ENCODE measurements around the gene NOTCH4.

The NOTCH4 gene

DNA sequence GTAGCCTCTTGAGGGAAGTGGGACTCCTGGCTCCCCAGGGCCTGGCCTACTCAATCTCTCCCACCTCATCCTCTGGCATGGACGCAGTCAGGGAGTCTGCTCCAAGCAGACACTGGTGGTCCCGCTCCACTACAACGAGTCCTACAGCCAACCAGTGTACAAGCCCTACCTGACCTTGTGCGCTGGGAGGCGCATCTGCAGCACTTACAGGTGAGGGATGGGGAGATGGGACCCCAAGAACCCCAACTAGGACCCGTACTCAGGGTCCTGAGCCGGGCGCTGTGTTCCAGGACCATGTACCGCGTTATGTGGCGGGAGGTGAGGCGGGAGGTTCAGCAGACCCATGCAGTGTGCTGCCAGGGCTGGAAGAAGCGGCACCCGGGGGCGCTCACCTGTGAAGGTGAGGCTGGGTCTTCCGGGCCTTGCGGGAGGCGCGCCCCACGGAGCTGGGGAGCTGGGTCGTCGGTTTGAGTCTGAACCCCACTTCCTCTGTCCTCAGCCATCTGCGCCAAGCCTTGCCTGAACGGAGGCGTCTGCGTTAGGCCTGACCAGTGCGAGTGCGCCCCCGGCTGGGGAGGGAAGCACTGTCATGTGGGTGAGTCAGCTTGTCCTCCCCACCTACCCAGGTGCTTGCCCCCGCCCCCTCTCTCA lies 57.3 kb downstream of the NOTCH4 start:
- DNase-seq (ENCODE audit: low read depth in 3 of 3) = no peak

DNA sequence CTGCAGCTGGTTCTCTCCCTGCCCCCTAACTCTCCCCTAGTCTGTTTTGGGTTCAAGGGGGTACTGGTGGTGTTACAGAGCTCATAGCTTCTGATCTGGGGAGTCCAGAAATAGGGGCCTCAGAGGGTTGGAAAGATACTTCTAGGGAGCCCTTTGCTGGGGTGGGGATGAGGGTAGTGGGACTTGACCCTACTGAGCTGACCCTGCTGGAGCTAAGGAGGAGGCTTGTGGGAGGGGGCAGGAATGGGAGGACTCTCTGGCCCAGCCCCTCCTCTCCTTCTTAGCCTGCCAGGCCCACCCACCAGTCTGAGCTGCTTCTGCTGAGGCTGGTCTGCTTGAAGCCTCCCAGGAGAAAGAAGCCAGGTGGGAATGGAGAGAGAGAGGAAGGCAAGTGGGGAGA lies 59.6 kb downstream of the NOTCH4 start, which contains the start of gene EGFL8:
EGFL8 (plus strand) TSS at position 301 of the 400 bp plus-strand sequence. CDS start 1,571 bp downstream, outside the sequence.
- no peak for DNase-seq (ENCODE audit: low read depth in 3 of 3)

DNA sequence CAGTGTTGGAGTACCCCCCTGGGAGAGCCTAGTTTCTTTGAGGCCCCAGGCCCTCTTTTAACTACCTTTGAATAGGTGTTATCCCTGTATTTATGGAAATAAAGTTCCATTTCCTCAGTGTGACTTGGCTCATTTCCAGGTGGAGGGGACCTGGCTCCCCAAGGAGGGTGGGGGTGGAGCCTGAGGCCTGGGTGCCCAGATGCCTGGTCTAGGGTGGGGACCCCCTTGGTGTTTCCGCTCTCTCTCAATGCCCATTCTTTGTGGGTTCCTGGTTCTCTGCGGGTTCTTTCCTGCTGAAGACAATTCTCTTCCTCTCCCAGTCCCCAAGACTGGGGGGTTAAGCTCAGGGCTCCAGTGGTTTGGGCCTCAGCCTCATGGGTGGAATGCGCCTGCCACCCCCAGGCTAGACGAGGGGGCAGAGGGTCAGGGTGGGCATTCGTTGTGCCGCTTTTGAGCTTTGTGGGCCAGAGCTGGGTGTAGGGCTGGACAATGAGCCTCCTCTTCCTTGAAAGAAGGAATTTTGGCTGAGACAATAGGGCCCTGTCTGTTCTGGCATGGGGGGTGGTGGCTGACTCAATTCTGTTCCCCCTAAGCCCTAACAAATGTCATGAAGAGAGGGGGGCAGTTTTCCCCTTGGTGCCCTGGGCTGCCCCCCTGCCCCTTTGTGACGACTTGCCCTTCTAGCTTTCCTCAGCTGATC lies 60.2 kb downstream of the NOTCH4 start:
- no peak for DNase-seq (ENCODE audit: low read depth in 3 of 3)

DNA sequence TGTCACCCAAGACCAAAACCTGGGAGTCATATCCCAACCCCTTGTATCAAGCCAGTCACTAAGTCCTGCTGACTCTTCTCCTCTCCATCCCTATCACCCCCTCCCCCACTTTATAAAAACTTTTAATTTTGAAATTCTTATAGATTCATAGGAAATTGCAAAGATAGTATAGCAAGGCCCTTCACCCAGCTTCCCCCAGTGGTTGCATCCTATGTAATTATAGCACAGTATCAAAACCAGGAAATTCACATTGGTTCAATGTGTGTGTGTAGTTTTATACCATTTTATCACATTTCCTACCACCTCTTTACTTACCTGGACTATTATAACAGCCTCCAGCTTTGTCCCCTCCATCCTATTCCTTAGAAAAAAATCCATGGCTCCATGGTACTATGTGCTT lies 65.8 kb downstream of the NOTCH4 start:
- DNase-seq (ENCODE audit: low read depth in 3 of 3) = no peak

DNA sequence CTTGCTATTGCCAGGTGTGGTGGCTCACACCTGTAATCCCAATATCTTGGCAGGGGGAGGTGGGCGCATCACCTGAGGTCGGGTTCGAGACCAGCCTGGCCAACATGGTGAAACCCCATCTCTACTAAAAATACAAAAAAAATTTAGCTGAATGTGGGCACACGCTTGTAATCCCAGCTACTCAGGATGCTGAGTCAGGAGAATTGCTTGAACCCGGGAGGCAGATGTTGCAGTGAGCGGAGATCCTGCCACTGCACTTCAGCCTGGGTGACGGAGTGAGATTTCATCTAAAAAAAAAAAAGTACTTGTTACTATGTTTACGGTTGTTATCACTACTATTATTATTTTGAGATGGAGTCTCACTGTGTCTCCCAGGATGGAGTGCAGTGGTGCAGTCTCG lies 67.0 kb downstream of the NOTCH4 start:
- DNase-seq (ENCODE audit: low read depth in 3 of 3) = no peak

DNA sequence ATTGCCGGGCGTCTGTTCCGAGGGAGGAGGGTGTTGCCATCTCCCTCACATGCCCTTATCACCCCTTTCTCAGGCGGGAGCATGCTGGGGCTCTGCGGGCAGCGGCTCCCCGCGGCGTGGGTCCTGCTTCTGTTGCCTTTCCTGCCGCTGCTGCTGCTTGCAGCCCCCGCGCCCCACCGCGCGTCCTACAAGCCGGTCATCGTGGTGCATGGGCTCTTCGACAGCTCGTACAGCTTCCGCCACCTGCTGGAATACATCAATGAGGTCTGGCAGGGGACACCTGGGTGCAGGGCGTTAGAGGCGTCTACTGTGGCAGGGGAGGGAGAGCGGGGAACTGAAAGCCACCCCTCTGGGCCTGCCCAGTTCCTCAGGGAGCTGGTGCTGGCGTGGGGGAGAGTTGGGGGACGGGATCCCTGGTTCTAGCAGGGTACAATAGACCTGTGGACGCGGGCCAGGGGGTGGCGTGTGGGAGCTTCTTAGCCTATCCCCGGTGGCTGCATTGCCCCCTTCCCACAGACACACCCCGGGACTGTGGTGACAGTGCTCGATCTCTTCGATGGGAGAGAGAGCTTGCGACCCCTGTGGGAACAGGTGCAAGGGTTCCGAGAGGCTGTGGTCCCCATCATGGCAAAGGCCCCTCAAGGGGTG lies 69.2 kb downstream of the NOTCH4 start:
- peak in 1 of 3 donors; percentile 26 for DNase-seq (ENCODE audit: low read depth in 3 of 3)

DNA sequence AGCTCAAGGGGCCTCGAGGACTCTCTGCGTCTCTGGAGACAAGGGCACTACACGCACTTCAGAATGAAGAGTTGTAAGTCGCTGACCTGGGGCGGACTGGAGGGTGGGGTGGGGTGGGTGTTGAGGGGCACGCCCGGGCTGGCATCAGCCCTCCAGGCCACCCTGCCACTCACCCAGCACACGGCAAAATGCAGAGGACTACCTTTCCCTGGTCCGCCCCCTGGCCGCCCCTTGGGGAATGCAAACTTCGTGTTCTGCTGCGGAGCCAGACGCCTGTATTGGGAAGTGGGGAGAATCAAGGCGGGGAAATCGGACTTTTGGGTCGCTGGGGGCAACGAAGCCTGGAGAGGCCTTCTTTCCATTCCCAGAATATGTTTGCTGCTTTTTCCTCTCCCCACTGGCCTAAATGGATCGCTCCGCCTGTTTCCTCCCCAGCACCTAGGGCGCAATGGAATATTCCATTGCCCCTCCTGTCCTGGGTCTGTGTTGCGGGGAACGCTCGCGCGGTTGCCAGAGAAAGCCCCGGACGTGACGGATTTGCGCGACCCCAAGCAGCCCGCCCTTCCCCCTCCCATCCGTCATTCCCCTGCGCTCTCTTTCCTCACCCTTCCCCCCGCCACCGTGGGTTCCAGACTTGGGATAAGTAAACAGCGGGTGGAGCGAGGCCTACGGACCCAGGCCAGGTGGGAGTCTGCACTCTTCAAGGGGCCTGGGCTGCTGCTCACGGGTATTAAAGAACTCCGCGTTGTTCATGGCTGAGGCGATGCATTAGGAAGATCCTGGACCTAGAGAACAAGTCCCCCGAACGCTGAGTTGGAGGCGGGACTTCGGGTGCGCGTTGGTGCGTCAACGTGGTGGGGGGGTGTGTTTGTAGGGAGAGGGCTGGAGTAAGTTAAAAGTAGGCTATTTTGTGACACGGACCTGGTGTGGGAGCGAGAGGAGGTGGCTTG lies 70.0 kb downstream of the NOTCH4 start, which contains the start of gene PPT2:
PPT2 (plus strand) TSS at position 578 of the 950 bp plus-strand sequence. CDS start 454 bp downstream, outside the sequence.
- DNase-seq (ENCODE audit: low read depth in 3 of 3) = peak; percentile 47 to 73 (median 70)

DNA sequence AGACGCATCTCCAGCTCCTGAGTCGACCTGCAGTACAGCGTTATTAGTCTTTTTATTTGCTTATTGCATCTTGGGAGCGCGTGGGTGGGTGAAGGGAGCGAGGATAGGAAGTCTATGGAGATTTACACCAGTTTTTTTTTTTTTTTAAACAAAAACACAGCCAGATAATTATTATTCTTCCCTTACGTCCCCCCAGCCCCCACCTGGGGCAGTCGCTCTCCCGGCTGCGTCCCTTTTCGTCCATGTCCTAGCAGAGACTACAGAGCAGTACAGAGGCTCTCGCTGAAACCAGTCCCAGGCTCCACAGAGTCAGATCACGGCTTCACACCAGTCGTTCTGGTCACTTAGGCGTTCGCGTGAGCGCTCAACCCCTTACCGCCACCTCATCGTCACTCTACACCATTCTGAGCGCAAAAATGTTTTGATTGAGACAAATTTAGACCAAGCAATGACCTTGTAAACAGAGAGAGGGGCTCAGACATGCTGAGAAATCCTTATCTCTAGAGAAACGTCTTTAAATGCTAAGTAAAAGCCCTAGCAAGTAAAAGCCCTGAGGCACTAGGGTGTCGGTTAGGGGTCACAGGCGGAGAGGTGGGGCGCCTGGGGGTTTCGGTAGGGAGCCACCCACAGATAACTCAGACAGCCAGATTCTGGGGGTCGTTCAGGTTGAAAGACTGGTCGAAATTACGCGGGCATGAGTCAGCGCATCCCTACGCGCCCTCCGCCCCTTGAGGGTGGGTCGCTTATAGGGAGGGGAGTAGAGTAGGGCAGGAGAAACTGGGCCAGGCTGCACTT lies 70.9 kb downstream of the NOTCH4 start:
- DNase-seq (ENCODE audit: low read depth in 3 of 3) = no peak

DNA sequence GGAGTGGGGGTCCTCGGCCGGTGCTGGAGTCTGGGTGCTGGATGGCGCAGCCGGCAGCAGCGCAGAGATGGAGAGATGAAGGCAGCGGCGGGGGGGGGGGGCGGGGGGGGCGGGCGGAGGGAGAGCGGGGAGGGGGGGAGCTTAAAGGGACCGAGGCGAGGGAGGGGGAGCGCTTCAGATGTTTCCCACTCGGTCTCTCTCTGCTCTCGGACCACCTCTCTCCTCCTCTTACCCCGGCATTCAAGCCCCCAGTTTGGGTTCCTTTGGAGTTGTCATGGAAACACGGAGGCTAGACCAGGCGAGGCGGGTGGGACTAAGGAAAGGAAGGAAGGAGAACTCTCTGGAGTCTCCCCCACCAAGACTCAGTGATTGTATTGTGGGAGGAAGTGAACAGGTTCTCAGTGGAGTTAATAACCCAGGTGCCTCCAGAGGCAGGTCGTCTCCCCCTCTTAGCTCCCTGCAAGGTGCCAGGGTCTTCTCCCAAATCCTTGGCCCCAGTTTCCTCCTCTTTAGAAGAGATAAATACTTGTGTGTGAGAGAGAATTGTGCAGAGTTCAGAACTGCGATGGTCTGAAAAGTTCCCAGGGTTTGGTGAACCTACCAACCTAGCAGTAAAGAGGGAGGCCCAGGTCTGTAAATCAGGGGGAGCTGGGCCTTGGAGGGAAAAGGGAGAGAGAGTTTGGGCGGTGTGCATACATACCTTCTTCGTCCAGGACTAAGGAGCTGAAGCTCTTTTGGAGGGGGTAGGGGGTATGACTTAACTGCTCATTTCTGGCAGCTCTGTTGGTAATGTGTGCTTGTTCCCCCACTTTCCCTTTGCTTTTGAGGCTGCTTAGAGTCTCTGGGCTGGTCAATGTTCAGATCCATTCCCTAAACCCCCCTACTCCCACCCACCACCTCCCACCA lies 71.8 kb downstream of the NOTCH4 start, which contains the start of gene PRRT1:
PRRT1 (minus strand) TSS at position 77 of the 906 bp plus-strand sequence. CDS start 112 bp downstream, outside the sequence.
- DNase-seq (ENCODE audit: low read depth in 3 of 3) = no peak

DNA sequence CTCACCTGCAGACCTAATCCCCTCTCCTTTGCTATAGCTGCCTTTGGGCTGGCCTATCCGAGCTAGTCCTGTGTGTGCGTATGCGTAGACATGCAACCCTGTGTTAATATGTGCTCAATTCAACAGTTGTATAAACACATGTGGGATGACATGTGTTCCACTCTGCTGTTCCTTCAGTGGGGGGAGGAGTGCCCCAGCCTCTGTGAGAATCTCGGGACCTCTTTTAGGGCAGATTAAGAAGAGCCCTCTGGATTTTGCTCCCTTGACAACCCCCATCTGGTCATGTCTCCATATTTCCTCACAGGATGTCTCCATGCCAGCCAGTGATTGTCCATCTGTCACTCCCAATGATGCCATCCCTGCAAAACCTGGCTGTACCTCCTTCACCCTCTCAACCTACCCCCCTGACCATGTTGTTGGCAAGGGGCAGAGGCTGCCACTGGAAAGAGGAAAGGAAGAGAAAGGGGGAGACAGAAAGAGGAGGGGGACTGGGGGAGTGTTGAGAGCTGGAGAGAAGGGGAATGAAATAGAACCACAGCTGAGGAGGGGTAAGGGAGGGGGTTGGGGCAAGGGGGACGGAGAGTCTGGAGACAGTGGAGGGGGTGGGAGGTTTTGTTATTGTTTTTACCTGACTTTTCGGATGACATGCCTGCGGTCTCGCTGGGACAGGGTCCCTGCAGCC lies 72.5 kb downstream of the NOTCH4 start:
- DNase-seq (ENCODE audit: low read depth in 3 of 3) = no peak

DNA sequence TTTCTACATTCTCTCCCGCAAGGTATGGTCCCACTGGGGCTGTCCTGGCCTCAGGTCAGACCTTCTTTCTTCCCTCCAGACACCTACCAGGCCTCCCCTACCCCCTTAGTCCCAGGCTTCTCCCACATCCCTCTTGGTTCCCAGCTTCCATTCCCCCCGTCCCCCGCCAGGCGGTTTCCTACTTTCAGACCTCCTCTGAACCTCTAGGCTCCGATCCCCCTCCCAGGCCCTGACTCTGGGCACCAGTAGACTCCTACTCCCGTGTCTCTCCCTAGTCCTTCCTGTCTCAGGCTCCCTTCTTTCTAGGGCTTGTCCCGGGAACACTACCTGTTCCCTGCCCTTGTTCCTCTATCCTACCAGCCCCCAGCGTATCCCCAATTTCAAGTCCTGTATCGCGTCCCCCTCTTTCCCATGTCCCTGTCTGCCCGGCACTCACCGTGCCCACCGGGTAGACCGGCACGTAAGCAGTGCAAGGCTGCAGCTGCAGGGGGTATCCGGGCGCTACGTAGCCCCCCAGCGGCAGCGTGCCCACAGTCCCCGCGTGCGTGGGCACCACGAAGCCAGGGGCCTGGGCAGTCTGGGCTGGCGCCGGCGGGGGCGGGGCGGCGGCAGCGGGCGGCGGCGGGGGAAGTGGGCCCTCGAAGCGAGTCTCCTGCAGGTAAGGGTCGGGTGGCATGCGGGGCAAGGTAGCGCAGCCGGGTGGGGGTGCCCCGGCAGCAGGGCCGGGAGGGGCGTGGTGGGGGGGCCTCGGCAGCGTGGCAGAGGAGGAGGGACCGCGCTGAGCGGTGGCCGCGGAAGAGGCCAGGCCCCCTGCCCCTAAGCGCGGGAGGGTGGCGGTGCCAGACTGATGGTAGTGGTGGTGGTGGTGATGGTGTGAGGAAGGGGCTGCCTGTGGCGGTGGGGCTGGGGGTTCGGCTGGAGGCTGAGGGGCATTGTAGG lies 73.7 kb downstream of the NOTCH4 start:
- no peak for DNase-seq (ENCODE audit: low read depth in 3 of 3)

DNA sequence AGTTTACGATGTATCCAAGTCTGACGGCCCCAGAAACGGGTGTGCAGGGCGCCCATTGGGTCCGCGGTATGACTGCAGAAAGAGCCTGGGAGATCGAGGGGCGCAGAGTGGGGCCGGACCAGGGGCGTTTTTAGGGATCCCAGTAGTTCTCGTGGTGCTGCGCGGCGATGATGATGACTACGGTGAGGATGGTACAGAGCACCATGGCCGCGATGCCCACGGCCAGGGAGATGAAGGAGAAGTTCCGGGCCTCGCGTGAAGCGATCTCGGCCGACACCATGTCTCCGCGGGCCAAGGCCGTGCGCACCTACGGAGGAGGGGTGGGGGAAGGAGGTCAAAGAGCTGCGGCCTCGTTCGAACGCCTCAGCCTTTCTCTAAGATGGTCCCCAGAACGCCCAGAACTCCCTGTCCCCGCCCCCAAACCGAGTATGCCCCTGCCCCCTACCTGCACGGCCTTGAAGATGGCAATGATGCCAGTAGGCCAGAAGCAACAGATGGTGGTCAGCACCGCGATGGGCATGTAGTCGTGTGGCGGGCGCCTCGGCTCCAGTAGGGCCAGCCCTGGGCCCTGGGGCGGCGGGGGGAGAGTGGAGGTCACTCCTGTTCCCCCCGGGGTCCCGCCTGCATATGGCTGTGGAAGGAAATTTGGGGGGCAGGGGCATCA lies 74.6 kb downstream of the NOTCH4 start:
- no peak for DNase-seq (ENCODE audit: low read depth in 3 of 3)

DNA sequence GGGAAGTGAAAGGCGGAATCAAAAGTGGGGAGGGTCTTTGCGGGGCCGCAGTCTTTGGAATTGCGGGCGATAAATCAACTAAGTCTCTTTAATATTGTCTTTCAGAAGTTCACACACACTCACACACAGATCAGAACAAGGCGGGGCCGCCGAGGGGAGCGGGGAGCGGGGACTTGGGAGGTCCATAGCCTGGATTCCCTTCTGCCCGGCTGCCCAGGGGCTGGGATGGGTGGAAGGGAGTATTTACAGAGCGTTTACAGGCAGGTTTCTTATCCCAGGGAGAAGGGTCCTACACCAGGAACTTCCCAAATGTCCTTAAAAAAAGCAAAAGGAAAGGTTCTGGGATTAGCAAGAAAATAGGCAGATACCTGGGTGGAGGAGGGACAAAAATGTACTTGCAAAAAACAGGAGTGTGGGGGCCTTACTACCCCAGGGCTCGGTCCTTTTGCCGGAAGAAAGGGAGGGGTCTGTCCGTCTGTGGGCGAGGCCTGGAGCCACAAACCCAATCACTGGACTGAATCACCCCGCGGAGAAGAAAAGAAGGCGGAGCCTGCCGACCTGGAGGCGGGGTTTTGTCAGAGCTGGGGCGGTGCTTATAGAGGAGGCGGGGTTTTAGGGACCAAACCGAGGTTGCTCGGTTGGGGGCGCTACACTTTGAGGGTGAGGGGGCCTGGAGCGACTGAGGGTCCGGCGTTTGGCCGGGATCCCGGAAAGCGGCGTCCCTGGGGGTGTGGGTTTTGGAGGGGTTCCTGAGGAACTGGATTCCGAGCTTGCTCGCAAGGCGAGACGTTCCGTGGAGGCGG lies 75.4 kb downstream of the NOTCH4 start:
- DNase-seq (ENCODE audit: low read depth in 3 of 3) = peak; percentile 47 to 66 (median 65)

DNA sequence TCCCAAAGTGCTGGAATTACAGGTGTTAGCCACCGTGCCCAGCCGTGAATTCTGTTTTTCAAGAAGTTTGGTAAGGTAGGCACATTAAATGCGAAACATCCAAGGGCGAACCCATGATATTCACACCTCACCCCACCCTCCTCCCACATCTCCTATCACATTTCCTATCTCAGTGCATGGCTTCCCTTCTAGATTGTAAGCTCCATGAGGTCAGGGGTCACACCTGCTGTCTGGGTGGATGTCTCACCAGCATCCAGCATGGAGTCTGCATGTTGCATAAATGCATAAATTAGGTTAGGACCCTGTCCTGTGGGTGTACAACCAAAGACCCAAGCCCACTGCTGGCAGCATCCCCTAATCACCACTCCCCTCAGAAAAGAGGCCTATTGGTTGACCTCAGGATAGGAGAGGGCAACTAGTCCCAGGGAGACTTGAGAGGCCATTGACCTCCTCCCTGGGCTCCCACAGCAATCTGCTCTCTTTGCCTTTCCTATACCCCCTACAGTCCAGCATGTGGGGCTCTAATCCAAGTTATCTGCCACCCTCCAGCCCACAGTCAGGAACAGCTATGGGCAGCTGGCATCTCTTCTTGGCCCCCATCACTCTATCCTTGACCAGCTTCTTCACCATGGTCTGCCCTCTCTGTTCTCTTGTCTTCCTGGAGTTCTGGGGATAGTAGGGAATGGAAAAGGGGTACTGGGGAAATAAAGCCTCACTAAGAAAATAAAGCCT lies 76.3 kb downstream of the NOTCH4 start:
- no peak for DNase-seq (ENCODE audit: low read depth in 3 of 3)

DNA sequence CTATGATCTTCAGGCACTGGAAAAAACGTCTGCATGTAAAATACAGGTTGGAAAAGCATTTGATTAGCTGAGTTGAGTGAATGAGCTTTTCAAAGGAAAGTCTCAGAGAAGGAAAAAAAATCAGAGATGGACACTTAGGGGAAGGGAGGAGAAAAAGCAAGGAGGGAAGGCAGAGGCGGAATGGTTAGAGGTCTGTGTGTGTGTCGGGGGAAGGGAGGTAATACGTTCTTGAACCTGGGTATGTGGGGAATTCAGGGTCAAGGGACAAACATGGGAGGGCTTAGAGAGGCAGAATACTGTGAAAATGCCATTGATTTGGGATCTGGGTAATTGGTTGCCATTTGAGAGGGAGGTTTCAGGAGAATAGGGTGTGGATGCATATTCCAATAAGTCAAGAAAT lies 77.2 kb downstream of the NOTCH4 start:
- DNase-seq (ENCODE audit: low read depth in 3 of 3) = no peak

DNA sequence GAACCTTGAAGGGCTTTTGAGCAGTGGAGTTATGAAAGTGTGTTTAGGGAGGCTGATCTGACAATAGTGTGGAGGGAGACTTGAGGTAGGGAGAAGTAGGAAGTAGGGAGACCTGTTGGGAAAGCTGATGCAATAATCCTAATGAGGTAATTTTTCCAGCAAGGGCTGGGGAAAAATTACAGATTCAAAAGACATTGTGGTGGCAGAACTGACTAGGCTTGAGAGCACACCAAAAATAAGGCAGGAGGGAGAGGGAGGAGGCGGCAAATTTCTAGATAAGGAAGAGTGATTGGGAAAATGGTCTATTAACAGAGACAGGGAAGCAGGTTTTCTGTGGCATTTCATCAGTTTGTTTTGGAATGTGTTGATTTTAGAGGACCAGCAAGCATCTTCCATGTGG lies 77.6 kb downstream of the NOTCH4 start:
- no peak for DNase-seq (ENCODE audit: low read depth in 3 of 3)
